ENCODE measurements around the gene MINPP1.
"Not testable (repeated sequence)": the region's sequence is repeated elsewhere in the genome, so short reads cannot be mapped to it uniquely, and the experiment has no call there.

MINPP1 gene

GRCh38 chr10:87504640-87505365, at the start of gene MINPP1:
MINPP1 (plus strand) TSS chr10:87504893; CDS start chr10:87504916, 23 bp downstream.
- peak; percentile 34 for DNase-seq

- not testable (repeated sequence) for DNase-seq
These were observed 48.0 kb upstream of the MINPP1 start for GRCh38 chr10:87456586-87457220.

DNA sequence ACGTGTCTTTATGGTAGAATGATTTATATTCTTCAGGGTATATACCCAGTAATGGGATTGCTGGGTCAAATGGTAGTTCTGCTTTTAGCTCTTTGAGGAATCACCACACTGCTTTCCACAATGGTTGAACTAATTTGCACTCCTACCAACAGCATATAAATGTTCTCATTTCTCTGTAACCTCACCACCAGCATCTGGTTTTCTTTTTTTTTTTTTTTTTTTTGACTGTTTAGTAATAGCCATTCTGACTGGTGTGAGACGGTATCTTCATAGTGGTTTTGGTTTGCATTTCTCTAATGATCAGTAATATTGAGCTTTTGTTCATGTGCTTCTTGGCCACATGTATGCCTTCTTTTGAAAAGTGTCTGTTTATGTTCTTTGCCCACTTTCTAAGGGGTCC, 42.9 kb upstream of the MINPP1 start:
- DNase-seq = not testable (repeated sequence)

GRCh38 chr10:87466849-87467248, 37.8 kb upstream of the MINPP1 start:
- not testable (repeated sequence) for DNase-seq

GRCh38 chr10:87488733-87489132, 16.0 kb upstream of the MINPP1 start:
- not testable (repeated sequence) for DNase-seq

GRCh38 chr10:87490285-87490684, 14.4 kb upstream of the MINPP1 start:
- not testable (repeated sequence) for DNase-seq

DNA sequence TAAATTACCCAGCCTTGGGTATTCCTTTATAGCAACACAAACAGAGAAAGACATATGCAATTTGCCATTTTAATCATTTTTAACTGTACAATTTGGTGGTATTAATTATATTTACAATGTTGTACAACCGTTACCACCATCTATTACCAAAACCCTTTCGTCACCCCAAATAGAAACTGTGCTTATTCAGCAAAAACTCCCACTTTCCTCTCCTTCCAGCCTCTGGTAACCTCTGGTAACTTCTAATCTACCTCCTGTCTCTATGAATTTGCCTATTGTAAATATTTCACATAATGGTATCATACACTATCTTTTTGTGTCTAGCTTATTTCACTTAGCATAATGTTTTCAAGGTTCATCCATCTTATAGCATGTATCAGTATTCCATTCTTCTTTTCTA, 12.2 kb upstream of the MINPP1 start:
- DNase-seq = not testable (repeated sequence)

- DNase-seq = not testable (repeated sequence)
These were observed 9.2 kb upstream of the MINPP1 start for GRCh38 chr10:87495446-87495845.

GRCh38 chr10:87497386-87497785, 7.3 kb upstream of the MINPP1 start:
- DNase-seq = not testable (repeated sequence)

- DNase-seq = not testable (repeated sequence)
These were observed 6.4 kb upstream of the MINPP1 start for GRCh38 chr10:87498106-87498789.

GRCh38 chr10:87500646-87501048, 4.0 kb upstream of the MINPP1 start:
- DNase-seq = no peak

DNA sequence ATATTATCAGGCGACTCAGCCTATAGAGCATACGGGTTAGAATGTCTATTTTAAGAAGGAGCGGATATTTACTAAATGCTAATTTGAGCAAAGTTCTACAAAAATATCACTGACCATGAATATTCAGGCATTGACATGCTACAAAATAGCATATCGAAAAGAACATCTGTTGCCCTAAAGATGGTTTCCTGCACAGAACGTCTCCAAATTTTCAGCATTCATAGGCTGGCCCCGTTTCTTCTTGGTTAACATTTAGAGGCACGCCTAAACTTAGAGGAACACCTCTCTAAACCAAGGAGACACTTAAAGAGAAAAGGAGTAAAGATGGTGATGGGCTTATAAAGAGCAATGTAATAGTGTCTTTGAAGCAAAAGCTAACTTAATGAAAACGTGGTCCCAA, 1.3 kb upstream of the MINPP1 start:
- DNase-seq = no peak

DNA sequence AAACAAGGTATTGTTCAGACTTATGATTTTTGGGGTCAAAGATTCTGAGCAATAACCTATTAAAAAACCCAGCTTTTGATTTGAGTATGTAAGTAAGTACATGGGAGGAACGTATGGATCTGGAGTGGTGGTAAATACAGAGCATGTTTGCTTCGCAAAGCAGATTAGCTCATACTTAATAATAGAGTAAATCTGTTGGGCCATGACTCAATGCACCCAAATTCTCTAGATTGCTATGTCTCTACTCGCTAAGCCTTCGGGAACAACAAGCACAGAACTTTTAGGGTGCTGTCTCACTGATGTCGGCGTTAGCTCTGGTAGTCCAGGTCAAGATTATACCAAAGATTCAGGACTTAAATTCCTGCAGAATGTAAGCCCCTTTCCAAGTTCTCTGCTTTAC, 807 bp upstream of the MINPP1 start:
- DNase-seq = no peak

DNA sequence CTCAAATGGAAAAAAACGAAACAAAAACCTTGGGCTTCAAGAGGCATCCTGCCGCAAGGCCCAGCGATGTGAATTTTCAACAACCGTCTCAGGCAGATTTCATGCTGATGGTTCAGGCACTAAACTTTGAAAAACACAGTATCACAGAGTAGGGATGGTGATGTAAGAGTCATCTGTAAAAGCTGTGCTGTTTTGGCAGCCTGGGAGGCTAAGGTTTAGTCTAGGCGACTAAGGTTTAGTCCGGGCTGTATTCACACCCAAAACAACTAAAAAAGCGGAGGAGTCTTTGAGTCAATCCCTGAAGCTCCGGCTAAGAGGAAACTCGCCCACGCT, 420 bp upstream of the MINPP1 start:
- no peak for DNase-seq

DNA sequence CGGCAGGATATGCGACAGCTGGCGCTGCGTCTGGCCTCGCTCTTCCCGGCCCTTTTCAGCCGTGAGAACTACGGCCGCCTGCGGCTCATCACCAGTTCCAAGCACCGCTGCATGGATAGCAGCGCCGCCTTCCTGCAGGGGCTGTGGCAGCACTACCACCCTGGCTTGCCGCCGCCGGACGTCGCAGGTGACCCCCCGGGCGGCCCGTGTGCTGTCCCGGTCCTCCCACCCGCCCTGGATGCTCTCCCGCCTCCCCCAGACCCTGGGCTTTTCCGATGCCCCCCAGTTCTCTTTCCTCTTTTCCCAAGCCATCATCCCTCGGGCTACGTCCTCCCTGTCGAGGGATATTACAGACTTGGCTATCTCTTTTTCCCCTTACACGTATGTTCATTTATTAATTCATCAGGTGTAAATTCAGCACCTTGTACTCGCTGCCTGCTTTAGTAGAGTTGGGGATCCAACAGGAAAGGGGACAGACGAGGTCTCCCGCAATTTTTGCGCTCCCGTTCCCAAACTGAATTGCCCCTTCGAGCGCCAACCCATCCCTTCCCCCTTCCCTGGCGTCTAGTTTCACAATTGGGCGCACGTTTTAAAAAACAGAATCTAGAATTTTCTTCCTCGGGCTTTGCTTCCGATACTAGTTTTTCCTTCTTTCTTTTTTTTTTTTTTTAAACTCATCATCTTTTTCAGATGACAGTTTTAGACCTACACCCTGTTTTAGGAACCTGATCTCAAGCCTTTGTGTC, 846 bp downstream of the MINPP1 start:
- no peak for DNase-seq

DNA sequence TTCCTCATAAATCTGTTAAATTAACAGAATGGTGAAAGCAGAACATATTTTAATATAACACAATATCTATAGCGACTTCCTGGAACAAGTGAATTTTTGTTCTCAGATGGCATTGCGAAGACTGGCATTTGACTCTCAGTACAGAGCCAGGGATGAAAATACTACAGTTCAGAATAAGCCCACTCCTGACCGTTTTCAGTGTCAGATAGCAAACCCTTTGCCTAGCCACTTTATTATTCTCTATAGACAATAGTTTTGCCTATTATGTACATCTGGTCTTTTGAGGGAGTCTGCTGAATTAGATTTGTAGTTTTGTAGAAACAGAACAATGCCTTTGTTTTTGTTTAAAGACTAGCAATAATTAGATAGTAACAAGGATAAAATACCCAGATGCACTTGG, 2.3 kb downstream of the MINPP1 start:
- DNase-seq = no peak

DNA sequence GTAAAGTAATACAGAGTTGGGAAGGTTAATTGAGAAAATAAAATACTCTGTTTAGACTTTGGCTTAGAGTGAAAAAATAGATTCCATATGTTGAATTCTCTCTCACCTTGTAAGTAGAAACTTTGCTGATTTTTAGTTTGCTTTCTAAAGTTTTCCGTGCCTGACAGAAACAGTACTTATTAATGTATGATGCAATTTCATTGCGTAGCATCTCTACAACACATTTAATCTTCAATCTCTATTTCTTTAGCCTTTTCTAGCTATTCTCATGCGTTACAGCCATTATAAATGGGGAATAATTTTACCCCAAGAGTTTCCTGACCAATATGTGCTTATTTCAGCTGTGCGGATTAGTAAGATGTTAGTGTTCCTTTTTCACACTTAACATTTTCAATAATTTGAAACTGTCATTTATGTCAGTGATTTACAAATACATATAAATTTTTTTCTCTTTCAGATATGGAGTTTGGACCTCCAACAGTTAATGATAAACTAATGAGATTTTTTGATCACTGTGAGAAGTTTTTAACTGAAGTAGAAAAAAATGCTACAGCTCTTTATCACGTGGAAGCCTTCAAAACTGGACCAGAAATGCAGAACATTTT, 3.3 kb downstream of the MINPP1 start:
- DNase-seq = no peak

- no peak for DNase-seq
These were observed 4.1 kb downstream of the MINPP1 start for GRCh38 chr10:87508837-87509236.

DNA sequence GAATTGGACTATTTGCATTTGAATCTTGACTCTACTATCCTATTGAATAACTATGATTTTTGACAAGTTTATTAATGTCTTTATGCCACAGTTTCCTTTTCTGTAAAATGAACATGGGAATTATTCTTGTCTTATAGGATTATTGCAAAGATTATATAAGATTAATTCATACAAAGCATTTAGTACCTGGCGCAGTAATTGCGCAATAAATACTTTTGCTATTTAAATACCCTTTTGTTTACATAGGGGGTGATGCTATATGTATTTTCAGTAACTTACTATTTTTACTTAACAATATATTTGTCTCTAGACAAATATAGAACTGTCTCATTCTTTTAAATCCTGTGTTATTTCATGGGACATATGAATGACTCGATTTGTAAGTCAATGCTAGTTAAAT, 5.3 kb downstream of the MINPP1 start:
- DNase-seq = no peak

DNA sequence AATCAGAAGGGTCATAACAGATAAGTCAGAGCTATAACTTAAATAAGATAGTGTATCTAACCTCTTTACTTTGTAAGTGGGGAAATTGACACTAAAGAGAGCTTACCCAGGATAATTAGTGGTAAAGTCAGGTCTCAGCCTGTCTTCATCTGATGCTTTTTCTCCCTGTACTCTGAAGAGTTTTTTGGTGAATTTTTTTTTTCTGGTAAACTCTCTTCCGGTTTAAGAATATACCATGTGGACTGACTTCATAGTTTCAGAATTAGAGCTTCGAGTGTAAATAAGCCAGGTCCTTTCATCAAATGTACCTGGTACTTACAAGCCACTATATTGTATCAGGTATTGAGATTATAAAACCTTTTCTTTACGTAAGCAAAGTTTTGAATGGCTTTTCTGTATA, 6.8 kb downstream of the MINPP1 start:
- DNase-seq = no peak

DNA sequence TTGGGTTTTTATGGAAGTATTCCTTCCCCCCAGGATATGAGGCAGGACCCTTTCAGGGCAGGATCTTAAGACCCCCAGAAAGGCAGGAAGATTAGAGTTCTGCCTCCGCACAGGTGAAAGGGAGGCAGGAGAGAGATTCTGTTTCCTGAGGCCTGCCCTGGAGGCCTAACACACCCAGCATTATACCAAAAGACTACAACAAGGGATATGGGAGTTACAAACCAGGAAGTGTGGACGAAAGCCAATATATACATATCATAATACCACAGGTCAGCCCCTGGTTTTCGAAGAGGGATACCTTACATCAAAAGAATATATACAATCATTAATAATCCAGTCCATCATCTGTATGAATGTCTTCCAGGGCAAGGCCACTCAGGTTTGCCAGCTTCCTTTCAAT, 14.2 kb downstream of the MINPP1 start:
- no peak for DNase-seq

- DNase-seq = no peak
These were observed 14.9 kb downstream of the MINPP1 start for GRCh38 chr10:87519582-87519981.

- no peak for DNase-seq
These were observed 19.0 kb downstream of the MINPP1 start for GRCh38 chr10:87523731-87524130.

All from NCI-H1417 treated with DMSO at 0.1 percent for 48 hours (cell line).